MM.1S (cell line): Measurements from ENCODE around the gene SYTL2.

Source experiments
- DNase-seq: peaks from one replicate; pipeline ENCODE4 v3.0.0-alpha.2; 2015
- H2AFZ ChIP-seq: fragments of 300-600 bp; sonication (generic); 2 replicates; pipeline ENCODE4 v1.6.0; 2016; ENCODE audit warnings: antibody characterized with exemption, low read length
- H3F3A ChIP-seq: fragments of 300-600 bp; sonication (generic); 2 replicates; pipeline ENCODE4 v1.6.1; 2016; ENCODE audit warnings: mild to moderate bottlenecking, antibody characterized with exemption, low read length, moderate library complexity, mixed read lengths; ENCODE audit not compliant: insufficient read depth
- H3K27ac ChIP-seq: fragments of 300-600 bp; sonication (generic); 2 replicates; pipeline ENCODE4 v1.5.1; 2016; ENCODE audit warnings: mild to moderate bottlenecking, low read length
- H3K27me3 ChIP-seq: fragments of 300-600 bp; sonication (generic); replicated peaks from 2 replicates; pipeline ENCODE4 v1.6.0; 2016; ENCODE audit warnings: low read length; ENCODE audit not compliant: insufficient read depth
- H3K36me3 ChIP-seq: fragments of 300-600 bp; sonication (generic); replicated peaks from 2 replicates; pipeline ENCODE4 v1.6.1; 2016; ENCODE audit warnings: mild to moderate bottlenecking, low read length, mixed read lengths; ENCODE audit not compliant: insufficient read depth
- H3K4me1 ChIP-seq: fragments of 300-600 bp; sonication (generic); 2 replicates; pipeline ENCODE4 v1.6.1; 2016; ENCODE audit warnings: low read length, mixed read lengths
- H3K4me2 ChIP-seq: fragments of 300-600 bp; sonication (generic); 2 replicates; pipeline ENCODE4 v1.6.0; 2016; ENCODE audit warnings: low read depth, low read length
- H3K4me3 ChIP-seq: fragments of 300-600 bp; sonication (generic); 2 replicates; pipeline ENCODE4 v1.5.1; 2016; ENCODE audit warnings: low read length, mixed read lengths
- H3K79me2 ChIP-seq: fragments of 300-600 bp; sonication (generic); 2 replicates; pipeline ENCODE4 v1.6.1; 2016; ENCODE audit warnings: mixed run types, low read length, mixed read lengths
- H3K9ac ChIP-seq: fragments of 300-600 bp; sonication (generic); 2 replicates; pipeline ENCODE4 v1.6.1; 2016; ENCODE audit warnings: low read length, mixed read lengths
- H3K9me2 ChIP-seq: fragments of 300-600 bp; sonication (generic); replicated peaks from 2 replicates; pipeline ENCODE4 v1.6.1; 2016; ENCODE audit warnings: mild to moderate bottlenecking, low read length, mixed read lengths; ENCODE audit not compliant: insufficient read depth
- H3K9me3 ChIP-seq: fragments of 300-600 bp; sonication (generic); replicated peaks from 2 replicates; pipeline ENCODE4 v1.6.1; 2016; ENCODE audit warnings: mild to moderate bottlenecking, low read length, mixed read lengths; ENCODE audit not compliant: insufficient read depth
- H4K20me1 ChIP-seq: fragments of 300-600 bp; sonication (generic); 2 replicates; pipeline ENCODE4 v1.6.1; 2016; ENCODE audit warnings: mild to moderate bottlenecking, low read length, moderate library complexity, mixed read lengths; ENCODE audit not compliant: insufficient read depth
- CTCF ChIP-seq: fragments of 300-600 bp; sonication (generic); IDR thresholded peaks from 2 replicates; pipeline ENCODE4 v1.5.1; 2016; ENCODE audit warnings: antibody characterized with exemption, low read length, mixed read lengths
- EZH2 ChIP-seq: fragments of 300-600 bp; sonication (generic); optimal IDR thresholded peaks from 2 replicates; pipeline ENCODE3; 2017; ENCODE audit warnings: low read depth, mild to moderate bottlenecking, antibody characterized with exemption, low read length, mixed read lengths
- EZH2phosphoT487 ChIP-seq: fragments of 300-600 bp; sonication (generic); IDR thresholded peaks from 2 replicates; pipeline ENCODE4 v1.6.1; 2018; ENCODE audit warnings: antibody characterized with exemption, low read length

The SYTL2 gene

GRCh38 chr11:85774256-85775101, 36.5 kb downstream of the SYTL2 start:
- Histone ChIP-seq H4K20me1 (no peaks in the 10 kb centered on the region), H3K4me1 (peaks cover 29% of the 10 kb centered on the region), H3K27me3 (no peaks in the 10 kb centered on the region), H2AFZ (peak overlapping the region; percentile 61), H3K9ac (peak overlapping the region; percentile 9; the same call in 1 of the 2 replicates), H3K9me2 (no peaks in the 10 kb centered on the region), H3F3A (peaks cover 14% of the 10 kb centered on the region), H3K9me3 (no peaks in the 10 kb centered on the region), H3K4me3 (peak overlapping the region; percentile 13), H3K79me2 (no peaks in the 10 kb centered on the region), H3K4me2 (peak overlapping the region; percentile 61), H3K36me3 (no peaks in the 10 kb centered on the region), H3K27ac (peak overlapping the region; percentile 61; the same call in 1 of the 2 replicates)
- TF ChIP-seq EZH2phosphoT487 (no peak), CTCF (no peak), EZH2 (no peak)
- peak; percentile 66 for DNase-seq

GRCh38 chr11:85772695-85773094, 38.2 kb downstream of the SYTL2 start:
- Histone ChIP-seq H3K27me3 (no peaks in the 10 kb centered on the region), H3K9ac (no peak overlapping the region), H3K4me3 (no peak overlapping the region), H3K4me2 (no peak overlapping the region), H3K9me2 (no peaks in the 10 kb centered on the region), H3K36me3 (no peaks in the 10 kb centered on the region), H3F3A (peaks cover 14% of the 10 kb centered on the region), H2AFZ (no peak overlapping the region), H3K4me1 (peaks cover 29% of the 10 kb centered on the region), H3K9me3 (no peaks in the 10 kb centered on the region), H4K20me1 (no peaks in the 10 kb centered on the region), H3K79me2 (no peaks in the 10 kb centered on the region), H3K27ac (no peak overlapping the region)
- TF ChIP-seq EZH2phosphoT487 (no peak), EZH2 (no peak), CTCF (no peak)
- DNase-seq: no peak

GRCh38 chr11:85771568-85771967, 39.4 kb downstream of the SYTL2 start:
- Histone ChIP-seq H3K9me2 (no peaks in the 10 kb centered on the region), H3F3A (peaks cover 14% of the 10 kb centered on the region), H4K20me1 (no peaks in the 10 kb centered on the region), H3K79me2 (no peaks in the 10 kb centered on the region), H3K9me3 (no peaks in the 10 kb centered on the region), H2AFZ (no peak overlapping the region), H3K9ac (no peak overlapping the region), H3K36me3 (no peaks in the 10 kb centered on the region), H3K27ac (no peak overlapping the region), H3K4me2 (no peak overlapping the region), H3K4me1 (peaks cover 22% of the 10 kb centered on the region), H3K4me3 (no peak overlapping the region), H3K27me3 (no peaks in the 10 kb centered on the region)
- no peak for DNase-seq
- TF ChIP-seq CTCF (no peak), EZH2phosphoT487 (no peak), EZH2 (no peak)
